RWPE1 (cell line): ENCODE data around the gene PGRMC2.

Experiments used
- CTCF ChIA-PET: fragments of 350-600 bp; sonication (Branson Sonifier 250); formaldehyde crosslinking; extraction: SDS; loops from one replicate; lab custom pipeline; 2021; lab: Yijun Ruan, JAX
- POLR2A ChIA-PET: fragments of 400-600 bp; formaldehyde crosslinking; extraction: SDS; loops from one replicate; lab custom pipeline; 2020; ENCODE audit warnings: antibody characterized with exemption; ENCODE audit not compliant: low non-redundant PET; lab: Yijun Ruan, JAX
- DNase-seq: peaks from one replicate; pipeline ENCODE4 v3.0.0; 2012; ENCODE audit warnings: low spot score
- H3K27ac ChIP-seq: fragments of 450-650 bp; 2 replicates; pipeline ENCODE4 v1.5.1; 2017
- TF ChIP-seq, protein P1 (sequence below): fragments of 450-650 bp; conservative IDR thresholded peaks from 2 replicates; pipeline ENCODE4 v1.5.1; 2017; ENCODE audit warnings: low read depth, mild to moderate bottlenecking

The PGRMC2 gene

DNA sequence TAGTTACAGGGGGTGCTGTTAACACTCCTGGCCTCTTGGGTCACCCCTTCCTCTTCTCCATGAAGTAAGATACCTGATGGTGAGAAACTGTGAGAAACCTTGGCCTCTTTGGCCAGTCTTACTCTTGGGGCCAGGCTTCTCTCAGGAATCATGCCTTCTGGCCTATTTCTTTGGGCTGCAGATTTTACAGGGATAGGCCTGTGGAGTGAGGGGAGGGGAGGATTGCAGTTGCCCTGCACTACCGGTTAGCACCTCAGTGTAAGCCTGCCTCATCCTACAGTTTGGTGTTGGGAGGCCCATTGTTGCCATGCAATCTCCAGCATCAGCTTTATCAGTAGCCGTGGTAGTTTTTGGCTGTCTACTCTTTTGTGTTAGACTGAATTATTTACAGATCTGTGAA, 7.6 kb upstream of the PGRMC2 start:
- TF ChIP-seq, protein P1, sequence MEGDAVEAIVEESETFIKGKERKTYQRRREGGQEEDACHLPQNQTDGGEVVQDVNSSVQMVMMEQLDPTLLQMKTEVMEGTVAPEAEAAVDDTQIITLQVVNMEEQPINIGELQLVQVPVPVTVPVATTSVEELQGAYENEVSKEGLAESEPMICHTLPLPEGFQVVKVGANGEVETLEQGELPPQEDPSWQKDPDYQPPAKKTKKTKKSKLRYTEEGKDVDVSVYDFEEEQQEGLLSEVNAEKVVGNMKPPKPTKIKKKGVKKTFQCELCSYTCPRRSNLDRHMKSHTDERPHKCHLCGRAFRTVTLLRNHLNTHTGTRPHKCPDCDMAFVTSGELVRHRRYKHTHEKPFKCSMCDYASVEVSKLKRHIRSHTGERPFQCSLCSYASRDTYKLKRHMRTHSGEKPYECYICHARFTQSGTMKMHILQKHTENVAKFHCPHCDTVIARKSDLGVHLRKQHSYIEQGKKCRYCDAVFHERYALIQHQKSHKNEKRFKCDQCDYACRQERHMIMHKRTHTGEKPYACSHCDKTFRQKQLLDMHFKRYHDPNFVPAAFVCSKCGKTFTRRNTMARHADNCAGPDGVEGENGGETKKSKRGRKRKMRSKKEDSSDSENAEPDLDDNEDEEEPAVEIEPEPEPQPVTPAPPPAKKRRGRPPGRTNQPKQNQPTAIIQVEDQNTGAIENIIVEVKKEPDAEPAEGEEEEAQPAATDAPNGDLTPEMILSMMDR = no peak
- no peak overlapping the region for H3K27ac ChIP-seq
- ChIA-PET POLR2A (no interaction called here), CTCF (no interaction called here)
- no peak for DNase-seq

DNA sequence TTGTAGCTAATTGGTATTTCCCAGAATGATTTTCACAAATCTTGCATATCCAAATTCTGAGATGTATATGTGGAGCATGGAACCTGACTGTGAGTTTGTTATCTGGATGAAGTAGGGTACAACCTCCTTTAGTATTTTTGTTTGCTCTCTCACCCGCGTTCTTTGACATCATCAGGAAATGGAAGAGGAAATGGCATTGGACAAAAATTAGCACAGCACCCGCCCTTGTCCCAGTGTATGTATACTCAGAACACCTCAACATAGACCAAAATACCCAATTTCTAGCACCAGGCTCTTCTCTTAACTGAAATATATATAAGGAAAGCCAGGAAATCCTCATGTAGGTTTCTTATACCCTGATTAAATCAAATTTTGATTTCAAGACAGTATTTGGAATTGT, 6.9 kb upstream of the PGRMC2 start:
- TF ChIP-seq, protein P1 = no peak
- ChIA-PET CTCF (no interaction called here), POLR2A (no interaction called here)
- no peak for DNase-seq
- H3K27ac ChIP-seq = no peak overlapping the region

DNA sequence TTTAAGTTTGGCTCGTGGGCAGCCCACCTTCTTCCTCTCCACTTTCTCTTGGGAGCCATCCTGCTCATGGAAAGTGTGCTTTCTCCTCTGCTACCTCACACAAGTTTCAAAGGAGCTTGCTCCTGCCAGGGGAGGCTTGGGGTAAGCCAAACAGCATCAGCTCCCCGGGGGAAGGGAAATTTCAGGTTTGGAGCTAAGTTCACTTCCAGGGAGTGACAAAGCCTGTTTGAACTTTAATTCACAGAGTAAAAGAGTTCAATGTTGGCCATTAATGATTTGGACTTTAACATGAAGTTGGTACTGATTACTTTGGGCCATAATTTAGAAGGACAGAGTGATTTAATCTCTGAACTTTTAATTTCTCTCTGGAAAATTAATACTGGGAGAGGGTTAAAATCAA, 4.7 kb upstream of the PGRMC2 start:
- ChIA-PET POLR2A (no interaction called here), CTCF (interaction anchor here (1.0 kb wide), 1 partner anchor 19 kb away, joined by 4 read pairs; no protein-coding TSS in a partner anchor)
- no peak overlapping the region for H3K27ac ChIP-seq
- TF ChIP-seq, protein P1 = no peak
- no peak for DNase-seq

DNA sequence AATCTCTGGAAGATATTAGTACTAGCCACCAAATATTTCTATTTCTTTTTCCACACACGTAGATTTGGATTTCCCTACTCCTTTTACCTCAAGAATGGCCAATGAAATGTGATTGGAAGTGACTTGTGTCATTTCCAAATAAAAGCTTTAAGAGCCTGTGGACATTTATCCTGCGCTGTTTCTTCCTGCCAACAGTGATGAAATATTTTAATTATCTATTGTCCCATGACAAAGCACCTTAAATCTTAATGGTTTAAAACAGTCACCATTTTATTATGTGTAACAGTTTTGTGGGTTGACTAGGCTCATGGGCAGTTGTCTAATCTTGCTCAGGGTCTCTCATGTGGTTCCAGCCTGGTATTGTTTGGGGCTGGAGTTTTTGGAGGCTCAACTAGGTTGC, 3.5 kb upstream of the PGRMC2 start:
- H3K27ac ChIP-seq = no peak overlapping the region
- TF ChIP-seq, protein P1 = no peak
- DNase-seq = no peak
- ChIA-PET POLR2A (no interaction called here), CTCF (interaction anchor here (0.5 to 1.0 kb wide), 3 partner anchors 18 to 967 kb away, joined by 3 to 6 read pairs (median 4); no protein-coding TSS in a partner anchor)

DNA sequence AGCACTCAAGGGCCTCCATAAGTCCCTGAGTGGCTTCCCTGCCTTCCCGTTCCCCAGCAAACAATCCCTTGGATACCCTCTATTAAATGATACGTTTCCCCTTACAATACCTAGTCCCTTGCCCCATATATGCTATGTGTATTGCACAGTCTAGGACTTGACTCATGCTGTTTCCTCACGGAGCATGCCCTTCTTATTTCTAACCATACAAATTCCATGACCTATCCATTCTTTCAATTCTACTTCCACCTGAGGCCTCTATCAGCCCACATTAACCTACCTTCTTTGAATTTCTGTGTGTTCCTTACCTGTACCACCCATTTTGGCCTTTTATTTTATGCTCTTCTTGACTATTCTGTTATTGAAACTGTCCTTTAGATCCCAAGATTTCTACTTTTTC, 2.9 kb upstream of the PGRMC2 start:
- CTCF ChIA-PET = no interaction called here
- TF ChIP-seq, protein P1 = no peak

DNA sequence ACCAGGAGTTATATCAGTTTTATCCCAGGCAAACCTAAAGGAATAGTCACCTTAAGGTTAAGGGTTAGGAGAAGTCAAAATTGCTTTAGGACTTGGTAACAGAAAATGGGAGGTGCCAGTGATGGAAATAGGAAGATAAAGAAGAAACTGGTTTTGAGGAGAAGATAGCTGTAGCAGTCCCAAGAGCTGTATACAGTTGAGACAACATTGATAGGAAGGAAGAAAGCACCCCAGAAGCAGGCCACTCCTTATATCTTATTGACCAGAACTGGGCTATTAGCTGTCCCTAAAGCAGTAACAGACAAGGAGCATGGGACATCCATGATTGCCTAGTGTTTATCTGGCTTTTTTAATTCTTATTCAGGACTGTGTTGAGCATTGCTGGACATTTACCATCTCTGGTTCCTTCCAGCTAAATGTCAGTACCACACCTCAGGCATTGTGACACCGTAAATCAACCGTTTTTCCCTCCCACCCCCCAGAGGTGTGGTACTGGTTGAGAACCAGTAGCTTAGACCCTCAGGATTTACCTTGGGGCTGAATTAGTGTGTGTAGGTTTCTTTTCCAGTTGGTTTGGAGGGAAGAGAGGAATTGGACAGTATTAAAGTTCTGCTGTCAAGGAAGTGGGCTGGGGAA, 2.0 kb upstream of the PGRMC2 start:
- H3K27ac ChIP-seq = no peak overlapping the region
- DNase-seq = no peak
- TF ChIP-seq, protein P1 = no peak
- ChIA-PET POLR2A (no interaction called here), CTCF (interaction anchor here (0.5 to 0.6 kb wide), 2 partner anchors 112 to 652 kb away, joined by 3 to 4 read pairs; no protein-coding TSS in a partner anchor)

More for the DNA sequence above, 2.9 kb upstream of the PGRMC2 start:
- POLR2A ChIA-PET = interaction anchor here (0.6 kb wide), 1 partner anchor 560 kb away, joined by 3 read pairs; the partner anchor contains the start of gene SLC25A31
- H3K27ac ChIP-seq = no peak overlapping the region
- DNase-seq = no peak
